ENCODE data around the gene MYBPHL.

GRCh38 chr1:109294481-109294880, 12.3 kb downstream of the MYBPHL start:
- TF ChIP-seq CTCF (IDR thresholded peaks at IDR 0.05) (no peak), POLR2A (IDR thresholded peaks at IDR 0.05) (no peak)
